Measurements from ENCODE around the gene TLE5.
A peak's percentile ranks its signal among the peaks of the same experiment; 100 is the strongest.
"Not testable (repeated sequence)": the region's sequence is repeated elsewhere in the genome, so short reads cannot be mapped to it uniquely, and the experiment has no call there.

Gene TLE5

DNA sequence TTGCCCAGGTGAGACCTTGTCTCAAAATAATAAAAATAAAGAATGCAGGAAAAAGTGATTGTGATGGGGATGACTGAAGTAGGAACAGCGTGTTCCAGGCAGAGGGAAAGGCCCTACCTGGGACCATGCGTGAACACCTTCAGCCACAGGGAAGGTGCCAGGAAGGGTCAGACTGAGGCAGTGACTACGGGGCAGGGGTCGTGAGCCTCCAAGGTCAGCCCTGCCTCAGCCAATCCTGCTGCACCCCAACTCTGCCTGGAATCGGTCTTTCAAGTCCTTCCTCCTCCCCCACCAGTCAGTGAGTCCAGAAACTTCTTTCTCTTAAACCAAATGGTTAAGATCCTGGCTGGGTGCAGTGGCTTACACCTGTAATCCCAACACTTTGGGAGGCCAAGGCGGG, 17.1 kb downstream of the TLE5 start:
- no peak for DNase-seq (ENCODE audit: low spot score)

DNA sequence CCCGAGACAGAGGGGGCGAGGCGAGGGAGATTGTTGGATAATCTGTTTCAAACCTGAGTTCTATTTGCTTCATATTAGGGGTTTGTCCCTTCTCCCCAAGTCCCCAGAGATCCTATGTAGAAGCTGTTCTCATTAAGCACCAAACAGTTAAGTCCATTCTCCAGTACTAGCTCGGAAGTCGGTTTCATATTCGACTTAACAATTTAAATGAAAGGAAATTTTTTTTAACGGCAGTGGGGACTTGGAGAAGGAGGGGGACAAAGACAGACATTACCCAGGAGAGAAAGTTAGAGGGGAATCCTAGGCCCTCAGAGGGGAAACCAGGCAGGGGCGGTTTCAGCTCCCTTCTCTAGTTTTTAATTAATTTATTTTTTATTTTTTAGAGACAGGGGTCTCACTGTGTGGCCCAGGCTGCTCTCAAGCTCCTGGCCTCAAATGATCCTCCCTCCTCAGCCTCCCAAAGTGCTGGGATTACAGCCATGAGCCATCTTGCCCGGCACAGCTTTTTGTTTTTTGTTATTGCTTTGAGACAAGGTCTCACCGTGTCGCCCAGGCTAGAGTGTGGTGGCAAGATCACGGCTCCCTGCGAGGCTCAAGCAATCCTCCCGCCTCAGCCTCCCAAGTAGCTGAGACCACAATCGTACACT, 19.6 kb downstream of the TLE5 start:
- DNase-seq (ENCODE audit: low spot score), result no peak

DNA sequence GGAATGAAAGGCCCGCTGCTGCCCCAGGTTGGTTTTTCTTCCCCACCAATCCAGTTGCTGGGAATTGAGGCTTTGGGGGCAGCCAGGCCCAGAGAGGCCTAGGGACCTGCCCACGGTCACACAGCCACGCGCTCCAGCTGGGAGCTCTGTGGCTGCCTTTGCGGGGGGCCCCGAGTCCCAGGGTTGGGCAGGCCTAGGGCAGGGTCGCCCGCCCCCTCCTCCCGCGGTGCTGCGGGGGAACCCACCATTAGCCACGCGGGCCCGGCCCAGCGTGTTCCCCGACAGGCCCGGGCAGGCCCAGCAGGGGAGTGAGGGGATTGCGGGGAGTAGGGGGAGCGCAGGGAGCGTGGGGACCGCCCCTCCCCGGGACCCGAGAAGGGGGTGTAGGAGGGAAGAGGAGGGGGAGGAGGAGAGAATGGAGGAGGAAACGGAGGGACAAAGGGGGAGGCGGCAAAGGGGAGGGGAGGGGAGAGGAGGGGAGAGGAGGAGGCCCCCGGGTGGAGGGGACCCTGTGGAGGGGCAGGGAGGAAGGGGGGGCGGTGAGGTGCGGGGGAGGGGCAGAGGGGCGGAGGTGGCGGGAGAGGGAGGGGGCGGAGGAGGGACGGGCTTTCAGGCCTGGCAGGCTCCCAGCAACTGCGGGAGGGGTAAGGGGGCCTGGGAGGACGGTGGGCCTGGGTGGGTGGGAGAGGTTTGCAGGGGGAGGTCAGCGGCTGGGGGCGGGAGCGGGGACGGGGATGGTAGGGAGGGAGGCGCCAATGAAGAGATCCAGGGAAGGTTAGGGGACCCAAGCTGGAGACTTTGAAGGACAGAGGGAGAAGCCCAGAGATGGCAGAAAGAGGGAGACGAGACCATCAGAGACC, 20.3 kb downstream of the TLE5 start:
- DNase-seq (ENCODE audit: low spot score), result no peak

DNA sequence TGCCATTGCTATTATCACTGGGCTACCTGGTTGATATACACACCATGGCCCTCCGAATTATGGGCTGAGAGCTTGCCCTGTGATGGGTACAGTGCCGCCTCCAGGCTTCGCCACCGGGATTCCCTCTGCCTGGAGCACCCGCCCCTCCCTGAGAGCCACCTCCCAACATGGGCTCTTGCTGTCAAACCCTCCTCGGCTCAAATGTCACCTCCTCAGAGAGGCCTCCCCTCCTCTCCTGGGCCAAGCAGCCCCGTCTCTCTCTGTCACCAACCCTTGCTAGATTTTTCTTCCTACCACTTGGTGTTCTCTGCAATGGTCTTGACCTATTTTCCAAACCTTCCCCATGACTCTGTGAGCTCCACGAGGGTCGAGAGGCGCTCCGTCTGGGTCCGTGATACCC, 21.0 kb downstream of the TLE5 start:
- no peak for DNase-seq (ENCODE audit: low spot score)

DNA sequence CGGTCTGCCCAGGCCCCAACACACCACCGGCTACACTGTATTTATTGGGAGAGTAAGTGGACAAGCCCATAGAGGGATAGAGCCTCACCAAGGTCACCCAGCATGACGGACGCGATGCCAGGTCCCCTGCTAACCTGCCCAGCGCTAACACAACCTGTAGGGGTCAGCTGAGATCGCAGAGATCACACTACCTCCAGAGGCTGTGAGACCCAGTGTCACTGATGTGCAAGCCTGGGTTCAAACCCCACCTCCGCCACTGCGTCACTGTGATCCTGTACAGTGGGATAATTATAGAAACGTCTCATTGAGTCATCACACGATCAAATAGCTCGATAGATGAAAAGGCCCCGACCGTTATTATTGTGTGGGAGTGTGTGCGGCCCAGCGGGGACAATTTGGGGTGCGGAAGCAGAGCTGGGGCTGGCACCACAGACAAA, 22.6 kb downstream of the TLE5 start:
- no peak for DNase-seq (ENCODE audit: low spot score)

DNA sequence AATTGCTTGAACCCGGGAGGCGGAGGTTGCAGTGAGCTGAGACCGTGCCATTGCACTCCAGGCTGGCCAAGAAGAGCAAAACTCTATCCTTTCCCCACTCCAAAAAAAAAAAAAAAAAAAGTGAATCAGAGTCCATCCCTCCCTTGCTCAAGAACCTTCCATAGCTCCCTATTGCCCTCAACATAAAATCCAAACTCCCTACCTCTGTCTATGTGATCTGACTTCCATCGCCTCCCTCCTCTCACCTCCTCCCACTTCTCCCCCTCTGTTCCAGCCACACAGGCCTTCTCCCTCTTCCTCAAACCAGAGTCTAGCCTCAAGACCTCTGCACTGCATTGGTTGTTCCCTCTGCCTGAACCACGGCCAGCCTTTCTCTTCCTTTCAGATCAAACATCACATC, 23.2 kb downstream of the TLE5 start:
- DNase-seq (ENCODE audit: low spot score), result no peak

DNA sequence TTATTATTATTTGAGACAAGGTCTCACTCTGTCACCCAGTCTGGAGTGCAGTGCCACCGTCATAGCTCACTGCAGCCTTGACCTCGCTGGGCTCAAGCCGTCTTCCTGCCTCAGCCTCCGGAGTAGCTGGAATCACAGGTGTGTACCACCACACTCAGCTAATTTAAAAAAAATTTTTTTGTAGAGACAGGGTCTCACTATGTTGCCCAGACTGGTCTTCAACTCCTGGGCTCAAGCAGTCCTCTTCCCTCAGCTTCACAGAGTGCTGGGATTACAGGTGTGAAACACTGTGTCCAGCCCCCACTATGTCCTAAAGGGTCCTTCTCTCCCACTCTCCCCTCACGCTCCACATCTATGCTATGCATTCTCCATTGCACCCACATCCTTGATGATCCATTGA, 24.1 kb downstream of the TLE5 start:
- DNase-seq (ENCODE audit: low spot score), result no peak

DNA sequence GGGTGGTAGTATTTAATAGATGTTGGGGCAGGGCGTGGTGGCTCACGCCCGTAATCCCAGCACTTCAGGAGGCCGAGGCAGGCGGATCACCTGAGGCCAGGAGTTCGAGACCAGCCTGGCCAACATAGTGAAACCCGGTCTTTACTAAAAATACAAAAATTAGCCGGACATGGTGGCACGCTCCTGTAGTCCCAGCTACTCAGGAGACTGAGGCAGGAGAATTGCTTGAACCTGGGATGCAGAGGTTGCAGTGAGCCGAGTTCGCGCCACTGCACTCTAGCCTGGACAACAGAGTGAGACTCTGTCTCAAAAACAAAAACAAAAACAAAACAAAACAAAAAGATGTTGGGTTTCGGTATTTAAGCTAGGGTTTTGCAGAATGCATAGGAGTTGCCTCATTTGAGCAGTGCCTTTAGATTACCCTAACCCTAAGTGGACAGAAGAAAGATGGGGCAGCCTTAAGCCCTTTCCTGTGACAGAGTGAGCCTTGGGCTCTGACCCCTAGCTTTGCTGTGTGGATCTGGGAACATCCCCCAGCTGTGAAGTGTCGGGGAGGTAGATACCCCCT, 25.2 kb downstream of the TLE5 start:
- not testable (repeated sequence) for DNase-seq (ENCODE audit: low spot score)

DNA sequence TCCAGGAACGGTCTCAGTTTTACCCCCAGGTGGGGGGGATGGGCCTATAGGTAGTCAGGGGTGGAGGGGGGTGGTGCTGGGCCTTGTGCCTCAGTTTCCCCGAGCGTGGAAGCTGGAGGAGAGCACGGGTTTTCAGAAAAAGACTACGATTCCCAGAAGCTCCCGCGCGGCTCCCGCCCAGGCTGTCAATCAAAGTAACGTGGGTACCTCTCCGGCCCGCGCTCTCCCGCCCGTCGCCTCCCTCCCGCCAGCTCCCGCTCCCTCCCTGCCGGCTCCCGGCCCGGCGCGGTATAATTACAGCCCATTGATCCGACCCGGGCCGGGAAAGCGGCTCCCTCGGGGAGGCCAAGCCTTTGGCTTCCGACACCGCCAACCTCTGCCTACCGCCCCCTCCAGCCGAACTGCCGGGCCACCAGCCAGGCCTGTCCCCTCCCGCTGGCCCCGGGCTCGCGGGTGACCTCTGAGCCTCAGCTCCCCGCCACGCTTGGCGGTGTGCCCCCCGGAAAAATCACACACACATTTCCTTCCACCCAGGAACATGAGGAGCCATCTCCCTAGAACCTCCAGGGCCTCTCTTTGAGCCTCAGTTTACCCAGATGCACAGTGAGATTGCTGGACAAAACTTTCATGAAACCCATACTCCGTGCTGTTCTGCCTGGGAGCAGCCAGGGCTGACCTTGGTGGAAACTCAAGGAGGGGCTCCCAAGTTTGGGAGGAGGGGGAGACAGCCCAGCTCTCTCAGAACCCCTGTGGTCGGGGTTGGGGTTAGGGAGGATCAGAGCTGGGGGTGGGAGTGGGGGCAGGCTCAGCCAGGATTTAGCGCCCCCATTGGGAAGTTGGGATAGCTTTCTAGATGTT, 25.9 kb downstream of the TLE5 start:
- peak; percentile 95 for DNase-seq (ENCODE audit: low spot score)

DNA sequence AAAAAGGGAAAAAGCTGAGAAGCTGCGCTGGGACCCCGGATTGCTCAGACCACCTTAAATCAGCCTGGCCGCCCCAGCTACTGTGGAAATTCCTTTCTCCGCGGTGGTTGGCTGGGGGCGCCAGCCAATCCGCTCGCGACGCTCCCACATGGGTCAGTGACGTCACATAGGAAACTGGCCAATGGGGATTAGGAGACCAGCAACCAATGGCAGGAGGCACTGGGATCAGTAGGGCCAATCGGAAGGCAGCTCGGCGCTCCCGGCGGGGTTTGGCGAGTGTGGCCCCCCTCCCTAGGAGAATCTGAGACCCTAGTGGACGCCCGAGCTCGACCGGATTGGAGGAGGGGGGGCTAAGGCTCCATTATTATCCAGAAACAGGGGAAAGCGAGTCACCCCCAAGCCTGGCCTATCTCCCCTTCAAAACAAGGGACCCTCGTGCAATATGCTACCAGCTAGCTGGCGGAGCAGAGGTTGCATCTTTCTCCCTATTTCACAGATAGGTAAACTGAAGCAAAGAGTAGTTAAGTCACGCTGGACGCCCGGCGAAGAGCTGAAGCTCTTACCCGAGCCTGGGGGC, 26.7 kb downstream of the TLE5 start:
- peak; percentile 100 for DNase-seq (ENCODE audit: low spot score)

DNA sequence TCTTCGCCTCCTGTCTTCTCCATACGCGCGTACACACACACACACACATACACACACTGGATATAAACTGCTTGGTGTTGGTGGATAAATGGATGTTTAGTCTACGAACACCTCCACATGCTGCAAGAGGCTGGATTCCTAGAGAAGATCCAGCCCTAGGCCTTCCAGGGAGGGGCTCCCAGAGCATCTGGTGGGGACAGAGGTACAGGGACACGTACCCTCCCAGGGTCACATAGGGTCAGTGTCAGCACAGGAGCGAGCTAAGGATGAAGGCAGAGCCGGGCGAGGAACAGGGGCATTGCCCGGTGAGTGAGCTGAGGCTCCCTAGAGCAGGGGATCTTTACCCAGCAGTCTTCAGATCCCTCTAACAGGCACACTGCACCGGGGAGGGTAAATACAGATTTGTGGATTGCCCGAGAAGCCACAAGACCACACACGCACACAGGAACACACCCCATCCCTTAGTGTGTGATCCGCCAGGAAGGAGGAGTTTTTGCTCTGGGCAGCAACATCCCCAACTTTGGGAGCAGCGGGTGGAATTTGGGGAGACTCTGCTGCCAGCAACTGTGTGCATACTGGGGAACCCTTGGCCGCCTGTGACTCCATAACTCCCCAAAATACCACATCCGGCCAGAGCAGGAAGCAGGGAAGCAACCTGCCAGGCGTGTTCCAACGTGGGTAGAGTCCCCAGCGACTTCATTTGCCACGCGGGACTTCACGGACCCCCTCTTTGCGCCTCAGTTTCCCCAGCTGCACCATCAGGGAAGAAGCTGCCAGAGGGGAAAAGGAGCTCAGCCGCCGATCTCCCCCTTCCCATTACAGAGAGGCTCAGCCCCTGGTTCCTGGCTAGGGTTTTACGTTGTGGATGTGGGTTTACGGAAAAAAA, 27.4 kb downstream of the TLE5 start:
- no peak for DNase-seq (ENCODE audit: low spot score)

DNA sequence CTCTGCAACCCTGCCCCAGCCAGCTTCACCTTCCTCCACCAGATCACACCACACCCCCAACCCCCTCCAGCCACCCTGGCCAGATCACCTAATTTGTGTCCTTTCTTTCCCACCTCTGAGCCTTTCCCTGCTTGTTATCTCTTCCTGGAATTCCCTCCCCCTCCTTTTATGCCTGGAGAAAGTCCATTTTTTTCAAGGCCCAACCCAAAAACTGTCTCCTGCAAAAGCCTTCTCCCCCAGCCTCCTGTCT, 28.0 kb downstream of the TLE5 start:
- no peak for DNase-seq (ENCODE audit: low spot score)

DNA sequence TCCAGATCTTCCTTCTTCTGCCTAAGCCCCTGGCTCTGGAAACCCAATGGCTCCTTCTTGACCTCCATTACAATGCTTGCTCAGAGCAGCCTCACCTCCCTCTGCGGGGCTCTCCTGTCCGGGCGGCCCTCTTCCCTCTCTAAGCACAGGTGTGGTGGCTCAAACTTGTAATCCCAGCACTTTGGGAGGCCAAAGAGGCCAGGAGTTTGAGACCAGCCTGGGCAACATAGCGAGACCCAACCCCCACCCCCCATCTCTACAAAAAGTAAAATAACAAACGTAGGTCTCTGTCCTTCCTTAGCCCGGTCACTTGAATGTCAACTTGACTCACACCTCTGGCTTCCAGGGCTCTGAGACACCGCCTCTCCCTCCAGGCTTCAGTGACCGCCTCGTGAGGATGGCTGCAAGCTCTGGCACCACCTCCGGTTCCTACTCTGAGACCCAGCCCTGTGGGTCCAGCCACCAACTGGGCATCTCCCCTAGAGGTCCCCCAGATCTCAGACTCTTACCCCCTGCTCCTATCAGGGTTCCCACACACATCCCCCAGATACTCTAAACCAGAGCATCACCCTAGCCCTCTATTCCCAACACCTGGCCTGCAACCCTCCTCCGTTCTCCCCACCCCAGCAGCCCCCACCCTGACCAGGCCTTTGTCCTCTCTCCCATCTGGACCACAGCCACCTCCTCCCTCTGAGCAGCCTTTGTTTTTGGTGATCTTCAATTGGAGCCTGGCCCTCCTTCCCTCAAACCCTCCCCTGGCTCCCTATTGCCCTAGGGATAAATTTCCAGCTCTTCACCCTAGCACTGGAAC, 28.5 kb downstream of the TLE5 start:
- DNase-seq (ENCODE audit: low spot score), result no peak

DNA sequence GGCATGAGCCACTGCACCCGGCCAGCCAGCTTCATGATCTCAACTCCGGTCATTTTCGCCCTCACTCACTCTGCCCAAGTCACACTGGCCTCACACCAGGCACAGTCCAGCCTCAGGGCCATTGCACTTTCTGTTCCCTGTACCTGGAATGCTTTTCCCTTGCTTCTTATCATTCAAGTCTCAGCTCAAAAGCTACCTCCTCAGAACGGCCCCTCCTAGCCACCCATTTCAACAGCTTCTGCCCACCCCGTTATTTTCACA, 30.8 kb downstream of the TLE5 start:
- DNase-seq (ENCODE audit: low spot score), result no peak

DNA sequence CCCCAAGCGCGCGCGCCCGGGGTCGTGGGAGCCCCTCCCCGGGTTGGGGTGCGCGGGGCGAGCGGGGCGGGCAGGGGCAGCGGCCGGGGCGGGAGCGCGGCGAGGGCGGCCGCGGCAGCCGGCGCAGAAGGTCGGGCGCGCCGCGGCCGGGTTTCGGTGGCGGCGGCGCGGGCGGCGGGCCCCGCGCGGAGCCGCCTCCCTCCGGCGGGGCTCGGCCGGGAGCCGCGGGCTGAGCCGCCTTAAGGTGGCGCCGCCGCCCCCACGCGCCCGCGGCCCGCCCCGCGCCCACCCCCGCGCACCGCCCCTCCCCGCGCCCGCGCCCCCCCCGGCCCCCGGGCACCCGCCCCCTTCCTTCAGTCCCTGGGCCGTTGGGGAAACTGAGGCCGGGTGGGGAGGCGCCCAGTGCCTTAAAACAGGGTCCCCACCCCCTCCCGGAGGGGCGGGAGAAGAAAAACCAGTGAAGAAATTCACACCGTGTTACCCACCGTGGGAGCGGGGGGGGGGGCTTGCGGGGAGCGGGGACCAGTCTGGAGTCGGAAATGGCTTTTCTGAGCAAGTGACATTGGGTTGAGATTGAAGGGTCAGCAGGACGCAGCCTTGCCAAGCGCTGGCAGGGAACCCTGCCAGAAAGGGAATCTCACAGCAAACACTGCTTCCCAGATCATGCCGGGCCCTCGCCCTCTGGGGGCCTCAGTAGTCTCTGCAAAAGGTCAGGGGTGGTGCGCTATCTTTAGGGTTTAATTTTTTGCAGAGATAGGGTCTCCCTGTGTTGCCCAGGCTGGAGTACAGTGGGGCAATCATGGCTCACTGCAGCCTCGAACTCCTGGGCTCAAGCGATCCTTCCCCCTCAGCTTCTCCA, 33.0 kb downstream of the TLE5 start, which contains the start of gene TLE2:
Gene TLE2, minus strand, starts transcription at position 216 of the 859 bp plus-strand sequence. CDS start 376 bp downstream, outside the sequence.
- no peak for DNase-seq (ENCODE audit: low spot score)

DNA sequence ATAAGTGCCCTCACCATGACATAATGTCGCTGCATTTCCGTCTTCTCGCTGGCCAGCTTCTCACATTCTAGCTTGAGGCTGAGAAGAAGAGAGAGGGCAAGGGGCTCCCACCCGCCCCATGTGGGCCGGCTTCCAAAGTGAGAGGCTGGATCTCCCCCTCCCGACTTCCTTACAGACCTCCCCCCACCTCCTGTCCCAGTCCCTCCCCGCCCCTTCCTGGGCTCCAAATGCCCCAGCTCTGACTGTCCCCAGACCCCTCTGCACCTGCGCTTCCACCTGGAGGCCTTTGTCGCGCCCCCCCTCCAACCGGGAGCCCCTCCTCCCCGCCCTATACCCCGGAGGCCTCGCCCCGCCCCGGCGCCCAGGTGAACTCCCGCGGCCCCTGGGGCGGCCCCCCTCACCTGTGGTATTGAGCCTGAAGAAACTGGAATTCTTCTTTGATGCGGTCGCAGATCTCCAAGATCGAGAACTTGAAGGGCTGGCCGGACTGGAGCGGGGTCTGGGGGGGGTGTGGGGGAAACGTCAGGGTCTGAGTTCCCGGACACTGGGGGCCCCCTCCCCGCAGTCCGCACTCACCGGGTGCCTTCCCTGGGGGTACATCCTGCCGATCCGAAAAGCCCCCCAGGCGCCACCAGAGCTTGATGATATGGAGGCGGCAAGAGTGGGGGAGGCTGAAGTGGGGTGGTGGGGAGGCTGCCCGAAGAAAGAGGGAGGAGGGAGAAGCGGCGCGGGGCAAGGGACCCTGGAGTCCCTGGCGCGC, 33.8 kb downstream of the TLE5 start:
- DNase-seq (ENCODE audit: low spot score), result no peak

DNA sequence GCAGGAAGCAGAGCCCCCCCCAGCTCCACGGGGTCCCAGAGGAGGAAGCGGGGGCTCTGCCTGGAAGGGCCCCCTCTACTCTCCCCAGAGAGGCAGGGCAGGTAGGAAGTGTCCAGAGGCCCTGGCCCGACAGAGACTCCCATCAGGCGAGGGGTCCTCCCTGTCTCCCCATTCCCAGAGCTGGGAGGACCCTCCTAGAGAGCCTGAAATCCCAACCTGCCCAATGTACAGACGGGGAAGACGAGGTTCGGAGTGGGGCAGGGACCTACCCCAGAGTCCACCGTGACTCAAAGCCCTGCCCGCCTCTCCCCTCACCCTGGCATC, 34.4 kb downstream of the TLE5 start:
- no peak for DNase-seq (ENCODE audit: low spot score)

DNA sequence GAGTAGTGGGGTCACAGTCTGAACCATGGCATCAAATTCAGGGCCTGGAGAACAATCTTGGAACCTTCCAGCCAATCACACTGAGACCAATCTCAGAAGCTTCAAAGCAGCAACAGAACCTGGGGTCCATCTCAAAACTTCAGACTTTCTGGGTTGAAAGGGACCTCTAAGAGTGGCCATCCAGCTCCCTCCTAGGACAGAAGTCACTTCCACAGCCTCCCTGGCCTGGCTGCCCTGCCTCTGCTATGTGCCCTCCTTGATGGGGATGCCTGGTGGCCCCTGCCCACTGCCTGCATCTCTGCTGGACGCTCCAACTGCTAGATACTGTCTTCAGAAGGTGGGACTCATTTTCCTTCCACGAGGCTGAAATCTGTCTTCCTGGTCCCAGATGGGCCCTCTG, 35.0 kb downstream of the TLE5 start:
- no peak for DNase-seq (ENCODE audit: low spot score)

DNA sequence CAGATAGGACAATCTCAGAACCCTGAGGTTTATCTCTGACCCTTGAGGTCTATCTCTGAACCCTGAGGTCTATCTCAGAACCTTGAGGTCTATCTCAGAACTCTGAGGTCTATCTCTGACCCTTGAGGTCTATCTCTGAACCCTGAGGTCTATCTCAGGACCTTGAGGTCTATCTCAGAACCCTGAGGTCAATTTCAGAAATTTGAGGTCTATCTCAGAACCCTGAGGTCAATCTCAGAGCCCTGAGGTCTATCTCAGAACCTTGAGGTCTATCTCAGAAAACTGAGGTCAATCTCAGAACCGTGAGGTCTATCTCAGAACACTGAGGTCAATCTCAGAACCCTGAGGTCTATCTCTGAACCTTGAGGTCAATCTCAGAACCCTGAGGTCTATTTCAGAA, 35.5 kb downstream of the TLE5 start:
- no peak for DNase-seq (ENCODE audit: low spot score)
